HG03108 (cell line): ENCODE results near the gene ZNF416.

Experiments used
- ATAC-seq: cut with Tn5 transposase; IDR thresholded peaks from one replicate; pipeline ENCODE4 v1.9.1; 2021; ENCODE audit warnings: moderate library complexity; ENCODE audit not compliant: unreplicated experiment

ZNF416 gene

DNA sequence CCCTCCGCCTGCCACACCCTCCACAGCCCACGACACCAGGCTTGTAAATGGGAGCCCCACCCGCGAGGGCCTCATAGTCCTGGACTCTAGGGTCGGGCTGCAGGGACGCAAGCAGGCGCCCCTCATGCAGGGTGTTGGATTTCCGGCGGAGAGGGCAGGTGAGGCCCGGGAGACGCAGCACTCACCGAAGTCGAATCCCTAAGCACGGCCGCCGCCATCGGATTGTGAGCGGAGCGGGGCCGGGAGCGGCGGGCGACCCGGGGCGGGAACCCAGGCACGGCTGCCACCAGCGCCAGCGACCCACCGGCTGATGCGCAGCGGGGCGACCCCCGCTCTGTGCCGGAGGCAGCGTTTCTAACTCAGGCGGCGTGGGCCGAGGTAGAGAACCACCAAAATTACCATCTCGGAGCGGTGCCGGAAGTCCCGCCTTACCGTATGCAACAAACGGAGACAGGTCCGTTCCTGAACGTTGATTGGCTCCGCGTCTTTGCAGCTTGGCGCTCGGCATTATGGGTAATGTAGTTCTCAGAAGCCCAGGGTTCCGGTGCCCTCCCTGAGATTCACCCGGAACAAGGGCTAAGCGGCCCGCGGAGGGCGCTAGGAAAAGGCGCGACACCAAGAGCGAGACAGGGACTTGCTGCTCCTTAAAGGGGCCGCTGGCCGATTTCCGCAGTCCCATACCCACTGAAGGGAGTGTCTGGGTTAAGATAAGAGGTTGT lies at the start of gene ZNF416:
Gene ZNF416 (minus strand): TSS at position 425 of the 719 bp plus-strand sequence. CDS start 207 bp downstream, at position 218.
- ATAC-seq, result peak; percentile 86

DNA sequence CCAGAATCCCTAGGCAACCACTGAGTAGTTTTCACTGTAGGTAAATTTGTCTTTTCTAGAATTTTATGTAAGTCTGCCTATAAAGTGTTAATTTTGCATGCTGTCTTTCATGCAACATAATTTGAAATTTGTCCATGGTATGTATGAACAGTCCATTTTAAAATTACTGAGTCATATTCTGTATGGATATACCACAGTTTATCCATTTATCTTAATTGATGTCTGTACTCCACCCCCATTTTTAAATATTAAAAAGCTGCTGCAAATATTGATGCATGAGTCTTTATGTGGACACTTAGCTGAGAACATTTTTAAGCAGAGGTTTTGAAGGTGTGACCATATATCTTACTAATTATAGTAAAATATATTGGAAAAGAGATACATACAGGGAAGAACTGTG lies 44.4 kb upstream of the ZNF416 start:
- ATAC-seq, result no peak

DNA sequence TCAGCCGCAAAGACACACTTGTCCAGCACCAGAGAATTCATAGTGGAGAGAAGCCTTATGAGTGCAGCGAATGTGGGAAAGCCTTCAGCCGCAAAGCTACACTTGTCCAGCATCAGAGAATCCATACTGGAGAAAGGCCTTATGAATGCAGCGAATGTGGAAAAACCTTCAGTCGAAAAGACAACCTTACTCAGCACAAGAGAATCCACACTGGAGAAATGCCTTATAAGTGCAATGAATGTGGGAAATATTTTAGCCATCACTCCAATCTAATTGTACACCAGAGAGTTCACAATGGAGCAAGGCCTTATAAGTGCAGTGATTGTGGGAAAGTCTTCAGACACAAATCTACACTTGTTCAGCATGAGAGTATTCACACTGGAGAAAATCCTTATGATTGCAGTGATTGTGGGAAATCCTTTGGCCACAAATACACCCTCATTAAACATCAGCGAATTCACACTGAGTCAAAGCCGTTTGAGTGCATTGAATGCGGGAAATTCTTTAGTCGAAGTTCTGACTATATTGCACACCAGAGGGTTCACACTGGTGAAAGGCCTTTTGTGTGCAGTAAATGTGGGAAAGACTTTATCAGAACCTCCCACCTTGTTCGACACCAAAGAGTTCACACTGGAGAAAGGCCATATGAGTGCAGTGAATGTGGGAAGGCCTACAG lies 42.1 kb upstream of the ZNF416 start:
- no peak for ATAC-seq

DNA sequence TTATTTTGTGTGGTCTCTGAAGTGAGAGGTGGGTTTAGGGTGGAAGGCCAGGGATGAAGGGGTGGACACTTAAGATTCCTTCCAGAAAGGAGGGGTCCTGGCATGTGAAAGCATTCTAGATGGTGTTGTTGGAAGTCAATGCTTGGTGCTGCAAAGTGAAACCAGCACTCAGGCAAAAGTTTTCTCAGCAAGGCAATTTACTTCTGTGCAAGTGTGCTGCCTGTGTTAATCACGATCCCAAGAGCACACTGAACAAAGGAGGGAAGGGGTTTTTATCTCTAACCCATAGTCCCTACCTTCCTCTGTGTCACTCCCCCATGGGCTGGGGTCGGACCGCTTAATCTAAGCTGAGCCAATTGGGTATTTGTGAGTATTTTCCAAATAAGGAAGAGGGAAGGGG lies 36.6 kb upstream of the ZNF416 start:
- ATAC-seq, result no peak

DNA sequence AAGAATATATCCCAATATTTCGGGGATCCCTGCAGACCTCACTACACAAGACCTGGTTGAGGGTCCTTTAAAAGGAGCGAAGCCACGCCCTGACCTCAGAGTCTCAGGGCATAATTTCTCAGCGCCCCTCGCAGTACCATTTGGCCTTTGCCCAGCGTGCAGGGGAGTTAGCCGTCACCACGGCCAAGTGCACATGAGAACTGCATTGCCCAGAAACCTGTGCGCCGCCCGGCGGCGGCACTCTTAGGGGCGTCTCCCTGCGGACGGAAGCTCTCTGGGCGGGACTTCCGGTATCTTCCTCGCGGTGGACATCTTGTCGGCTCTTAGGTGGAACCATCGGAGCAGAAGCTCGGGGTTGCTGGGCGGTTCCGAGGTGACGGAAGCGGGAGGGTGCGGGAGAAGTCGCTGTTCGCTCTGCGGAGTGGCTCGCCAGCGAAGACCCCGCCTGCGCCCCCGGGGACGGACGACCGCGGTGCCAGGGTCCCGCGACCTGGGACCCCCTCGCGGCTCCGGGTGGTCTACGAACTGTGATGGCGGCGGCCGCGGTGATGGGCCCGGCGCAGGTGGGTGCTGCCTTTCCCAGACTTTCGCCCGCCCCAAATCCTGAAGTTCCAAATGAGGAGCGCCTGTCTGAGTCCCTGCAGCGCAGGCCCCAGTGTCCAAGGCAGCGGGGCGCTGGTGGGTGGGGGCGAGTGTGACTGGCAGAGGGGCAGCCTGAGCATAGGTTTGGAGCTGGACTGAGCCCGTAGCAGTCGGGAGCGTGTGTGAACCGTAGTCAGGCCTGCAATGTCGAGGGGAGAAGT lies 35.4 kb upstream of the ZNF416 start, which contains the start of gene ZNF134:
Gene ZNF134 (plus strand): TSS at position 302 of the 803 bp plus-strand sequence. CDS start 5,227 bp downstream, outside the sequence.
- peak; percentile 99 for ATAC-seq

DNA sequence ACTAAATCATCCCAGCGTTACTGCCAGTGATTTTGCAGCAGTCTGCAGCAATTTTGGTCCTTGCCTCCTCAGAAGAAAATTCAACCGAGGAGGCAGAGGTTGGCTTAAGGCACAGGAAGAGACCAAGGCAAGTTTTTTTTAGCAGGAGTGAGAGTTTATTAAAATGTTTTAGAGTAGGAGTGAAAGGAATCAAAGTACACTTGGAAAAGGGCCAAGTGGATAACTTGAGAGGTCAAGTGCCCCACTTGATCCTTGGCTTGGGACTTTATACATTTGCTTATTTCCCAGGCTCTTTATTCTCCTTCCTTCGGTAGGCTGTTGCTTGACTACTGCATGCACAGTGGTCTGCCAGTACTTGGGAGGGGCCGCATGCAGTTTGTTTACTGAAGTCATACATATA lies 32.4 kb upstream of the ZNF416 start:
- no peak for ATAC-seq

DNA sequence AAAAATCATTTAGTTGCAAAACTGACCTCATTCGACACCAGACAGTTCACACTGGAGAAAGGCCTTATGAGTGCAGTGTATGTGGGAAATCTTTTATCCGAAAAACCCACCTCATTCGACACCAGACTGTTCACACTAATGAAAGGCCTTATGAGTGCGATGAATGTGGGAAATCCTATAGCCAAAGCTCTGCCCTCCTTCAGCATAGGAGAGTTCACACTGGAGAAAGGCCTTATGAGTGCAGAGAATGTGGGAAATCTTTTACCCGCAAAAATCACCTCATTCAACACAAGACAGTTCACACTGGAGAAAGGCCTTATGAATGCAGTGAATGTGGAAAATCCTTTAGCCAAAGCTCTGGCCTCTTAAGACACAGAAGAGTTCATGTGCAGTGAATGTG lies 28.2 kb upstream of the ZNF416 start:
- ATAC-seq, result no peak

DNA sequence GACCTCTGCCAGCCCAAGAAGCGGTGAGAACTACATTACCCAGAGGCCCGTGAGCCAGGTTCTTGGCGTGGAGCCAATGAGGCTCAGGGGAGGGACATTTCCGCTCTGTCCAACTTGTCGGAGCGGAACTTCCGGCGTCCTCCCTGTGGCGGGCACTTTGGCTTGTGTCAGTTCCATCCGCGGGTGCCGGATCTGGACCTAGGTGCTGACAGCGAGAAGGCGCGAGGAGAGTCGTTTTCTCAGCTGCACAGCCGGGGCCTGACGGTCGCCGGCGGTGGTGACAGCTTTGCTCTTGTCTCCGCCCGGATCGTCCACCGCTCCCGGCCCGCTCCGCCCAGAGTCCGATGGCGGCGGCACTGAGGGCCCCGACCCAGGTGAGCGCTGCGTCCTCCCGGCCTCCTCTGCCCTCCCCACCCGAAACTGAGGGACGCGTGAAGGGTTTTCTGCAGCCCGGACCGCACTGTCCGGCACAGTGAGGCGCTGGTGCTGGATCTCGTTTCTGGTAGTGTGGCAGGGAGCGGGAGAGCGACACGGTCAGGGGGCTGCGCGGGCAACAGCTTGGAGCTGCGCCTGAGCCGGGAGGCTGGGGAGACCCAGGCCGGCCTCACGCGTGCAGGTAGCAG lies 21.2 kb upstream of the ZNF416 start, which contains the start of gene ZNF530:
Gene ZNF530 (plus strand): TSS at position 125 of the 623 bp plus-strand sequence. CDS start 4,461 bp downstream, outside the sequence.
- ATAC-seq, result peak; percentile 90

DNA sequence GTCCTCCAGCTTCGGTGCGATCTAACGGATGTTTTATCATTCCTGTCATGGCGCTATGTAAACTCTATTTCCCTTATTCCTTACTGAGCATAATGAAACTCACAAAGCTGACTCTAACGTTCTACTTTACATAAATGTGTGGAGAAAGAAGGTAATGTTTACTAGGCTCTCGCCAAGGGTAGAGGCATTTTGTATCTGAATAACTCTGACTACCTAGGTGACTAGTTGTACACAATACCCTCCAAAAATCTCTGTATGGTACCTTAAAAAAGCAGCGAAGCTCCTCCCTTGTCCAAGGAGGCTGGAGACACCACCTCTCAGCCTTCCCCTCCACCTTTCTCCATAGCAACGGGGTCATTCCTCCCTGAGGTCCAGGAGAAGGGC lies 20.7 kb upstream of the ZNF416 start:
- no peak for ATAC-seq

DNA sequence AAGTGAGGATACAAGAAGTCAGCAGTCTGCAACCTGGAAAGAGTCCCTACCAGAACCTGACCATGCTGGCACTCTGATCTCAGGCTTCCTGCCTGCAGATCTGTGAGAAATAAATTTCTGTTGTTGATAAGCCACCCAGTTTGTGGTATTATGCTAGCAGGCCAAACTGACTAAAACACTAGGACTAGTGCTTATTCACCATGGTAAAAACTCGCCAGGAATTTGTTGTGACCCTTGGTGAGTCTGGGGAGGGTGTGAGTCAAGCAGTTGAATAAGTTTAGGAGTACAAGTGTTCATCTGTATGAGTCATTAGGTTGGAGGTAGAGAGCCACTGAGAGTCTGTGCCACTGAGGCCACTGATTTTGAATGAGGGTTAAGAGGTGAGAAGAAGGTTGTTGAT lies 8.8 kb upstream of the ZNF416 start:
- ATAC-seq, result no peak

DNA sequence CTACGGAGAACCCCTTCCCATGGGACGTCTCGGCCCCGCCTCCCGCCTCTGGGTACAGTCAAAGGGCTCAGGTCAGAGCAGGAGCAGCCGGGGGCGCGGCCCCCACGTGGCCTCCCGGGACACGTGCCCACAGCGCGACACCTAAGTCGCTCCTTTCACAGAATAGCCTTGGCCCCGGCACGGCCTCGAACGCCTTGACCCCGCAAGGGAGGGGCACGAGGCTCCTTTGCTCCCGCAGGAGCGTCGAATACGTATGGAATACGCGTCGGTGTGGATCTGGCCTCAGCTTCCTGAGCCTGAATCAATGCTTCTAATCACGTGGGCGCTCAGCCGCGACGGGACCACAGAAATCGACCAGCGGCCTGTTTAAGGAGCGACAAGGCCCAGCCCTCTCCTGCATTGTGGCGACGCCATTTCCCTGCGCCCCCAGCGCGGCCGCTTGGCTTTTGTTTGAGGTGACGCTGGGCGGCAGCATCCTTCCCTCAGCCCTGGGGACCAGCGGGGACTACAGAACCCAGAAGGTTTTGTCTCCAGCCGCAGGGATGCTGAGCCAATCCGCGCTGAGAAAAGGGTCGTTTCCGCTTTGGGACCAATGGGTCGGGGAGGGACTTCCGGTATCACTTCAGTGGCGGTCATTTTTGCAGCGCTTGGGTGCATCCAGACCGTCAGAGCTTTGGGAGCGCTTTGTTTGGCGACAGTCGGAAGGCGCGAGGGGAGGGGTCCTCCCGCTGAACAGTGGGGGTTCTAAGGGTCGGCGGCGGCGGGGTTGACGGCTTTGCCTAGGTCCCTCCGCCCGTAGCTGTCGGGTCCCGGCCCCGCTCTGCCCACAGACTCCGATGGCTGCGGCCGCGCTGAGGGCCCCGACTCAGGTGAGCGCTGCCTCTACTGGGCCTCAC lies 5.1 kb upstream of the ZNF416 start, which contains the start of gene ZIK1:
Gene ZIK1 (plus strand): TSS at position 625 of the 896 bp plus-strand sequence. CDS start 212 bp downstream, at position 837.
- ATAC-seq, result peak; percentile 75

DNA sequence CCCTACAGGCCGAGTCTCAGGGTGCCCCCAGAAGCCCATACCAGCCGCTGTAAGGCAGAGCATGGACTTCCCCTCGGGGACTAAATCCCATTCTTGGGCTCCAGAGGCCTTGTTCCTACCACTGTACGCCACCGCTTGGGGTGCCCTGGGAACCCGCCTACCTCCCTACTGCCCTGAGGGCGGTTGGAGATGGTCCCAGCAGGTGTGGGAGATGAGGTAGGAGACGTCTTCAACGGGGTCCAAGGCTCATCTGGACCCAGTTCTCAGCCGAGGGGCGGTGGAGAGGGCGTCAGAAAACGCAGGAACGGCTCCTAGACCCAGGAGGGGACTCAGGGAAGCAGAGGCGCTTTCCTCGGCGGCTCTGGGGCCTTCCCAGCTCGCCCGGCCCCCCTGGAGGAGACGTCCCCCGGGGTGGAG lies 4.4 kb upstream of the ZNF416 start:
- no peak for ATAC-seq

DNA sequence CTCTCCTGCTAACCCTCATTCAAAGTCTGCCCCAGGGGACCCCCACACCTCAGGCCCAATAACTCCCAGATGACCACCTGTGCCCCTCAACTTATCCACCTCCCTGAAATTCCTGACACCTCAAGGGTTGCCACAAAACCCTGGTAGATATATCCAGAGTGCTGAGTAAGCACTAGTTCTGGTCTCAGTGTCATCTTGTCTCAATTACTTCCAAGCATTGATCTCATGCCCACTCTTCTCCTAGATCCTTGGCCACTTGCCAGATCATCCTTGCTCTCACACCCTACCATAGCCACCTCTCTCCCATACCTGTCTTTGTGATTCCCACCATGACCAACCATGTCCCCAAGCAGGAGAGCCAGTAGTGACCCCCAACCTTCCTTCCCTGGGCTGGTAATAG lies 2.0 kb downstream of the ZNF416 start:
- ATAC-seq, result no peak

DNA sequence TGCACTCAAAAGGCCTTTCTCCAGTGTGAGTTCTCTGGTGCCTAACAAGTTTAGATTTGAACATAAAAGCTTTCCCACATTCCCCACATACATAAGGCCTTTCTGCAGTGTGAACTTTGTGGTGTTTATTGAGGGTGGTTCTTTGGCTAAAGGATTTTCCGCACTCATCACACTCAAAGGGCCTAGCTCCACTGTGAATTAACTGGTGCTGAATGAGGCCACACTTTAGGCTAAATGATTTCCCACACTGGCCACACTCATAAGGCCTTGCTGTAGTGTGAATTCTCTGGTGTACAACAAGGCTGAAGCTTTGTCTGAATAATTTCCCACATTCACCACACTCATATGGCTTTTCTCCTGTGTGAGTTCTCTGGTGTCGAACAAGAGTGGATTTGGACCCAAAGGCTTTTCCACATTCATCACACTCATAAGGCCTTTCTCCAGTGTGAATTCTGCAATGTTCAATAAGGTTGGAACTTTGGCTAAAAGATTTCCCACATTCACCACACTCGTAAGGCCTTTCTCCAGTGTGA lies 6.2 kb downstream of the ZNF416 start:
- ATAC-seq, result no peak

DNA sequence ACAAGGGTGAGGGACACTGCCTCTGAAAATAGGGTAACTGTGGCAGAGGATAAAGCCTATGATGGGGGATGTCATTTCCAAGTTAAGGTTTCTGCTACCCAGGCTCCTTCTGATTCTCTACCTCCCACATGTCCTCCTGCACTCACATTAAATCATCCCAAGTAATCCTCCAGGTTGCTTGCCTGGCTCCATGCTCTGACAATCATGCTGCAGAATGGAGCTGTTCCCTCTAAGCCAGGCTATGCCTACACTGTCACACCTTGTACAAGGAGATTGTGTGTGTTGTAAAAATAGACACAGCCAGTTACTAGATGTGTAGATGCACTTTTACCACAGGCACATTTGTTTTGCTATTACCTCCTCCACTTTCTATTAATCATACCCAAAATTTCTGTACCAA lies 8.0 kb downstream of the ZNF416 start:
- ATAC-seq, result no peak

DNA sequence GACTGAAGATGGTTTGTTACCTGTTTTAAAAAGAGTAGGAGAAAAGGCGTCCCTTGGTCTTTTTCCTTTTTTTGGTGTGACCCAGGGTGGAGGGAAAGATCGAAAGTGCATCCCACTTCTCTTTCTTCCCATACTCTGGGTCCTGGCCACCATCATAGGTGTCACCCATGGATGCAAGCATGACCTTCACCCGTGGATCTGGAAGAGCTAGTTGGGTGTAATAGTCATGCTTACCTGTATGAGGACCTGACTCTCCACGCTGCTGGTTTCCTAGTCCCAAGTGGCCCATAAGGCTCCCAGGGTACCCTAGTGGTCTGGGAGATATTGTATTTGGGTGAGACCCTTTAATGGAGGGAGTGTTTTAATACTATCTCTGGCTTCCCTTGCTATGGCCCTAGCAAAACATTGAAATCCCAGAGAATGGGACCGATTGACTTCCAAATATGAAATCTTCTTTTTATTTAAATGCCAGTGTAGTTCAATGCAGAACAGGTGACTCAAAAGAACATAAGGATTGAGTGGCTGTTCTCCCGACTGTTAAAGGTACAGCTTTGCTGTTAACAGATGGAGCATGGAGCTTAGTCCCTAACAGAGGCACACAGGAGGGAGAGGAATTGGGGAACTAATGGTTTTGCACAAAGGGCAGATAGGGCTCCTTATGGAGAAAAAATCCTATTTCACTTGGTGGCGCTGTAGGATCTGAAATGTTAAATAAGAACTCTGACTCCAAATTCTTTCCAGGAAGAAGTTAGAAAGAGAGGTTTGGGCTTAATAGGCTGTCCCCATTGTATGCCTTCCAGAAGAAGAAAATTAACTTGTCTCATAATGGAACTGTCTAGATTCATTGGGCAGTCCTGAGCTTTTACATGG lies 12.1 kb downstream of the ZNF416 start:
- ATAC-seq, result no peak

DNA sequence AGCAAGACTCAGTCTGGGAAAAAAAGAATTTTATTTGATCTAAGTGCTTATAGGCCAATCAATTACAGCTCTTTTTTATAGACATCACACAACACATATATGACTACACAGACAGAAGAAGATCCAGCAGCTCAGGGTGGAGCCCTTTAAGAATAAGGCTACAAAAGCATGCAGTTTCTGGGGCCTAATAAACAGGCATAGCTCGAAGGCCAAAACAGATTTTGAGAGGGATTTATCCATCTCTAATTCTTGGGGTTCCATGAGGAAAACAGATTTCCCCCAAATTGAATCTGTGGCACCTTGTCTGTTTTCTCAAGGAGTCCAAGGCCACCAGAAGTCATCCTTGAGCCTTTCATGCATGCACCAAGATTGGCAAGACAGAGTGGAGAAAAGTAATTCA lies 15.2 kb downstream of the ZNF416 start:
- ATAC-seq, result no peak

DNA sequence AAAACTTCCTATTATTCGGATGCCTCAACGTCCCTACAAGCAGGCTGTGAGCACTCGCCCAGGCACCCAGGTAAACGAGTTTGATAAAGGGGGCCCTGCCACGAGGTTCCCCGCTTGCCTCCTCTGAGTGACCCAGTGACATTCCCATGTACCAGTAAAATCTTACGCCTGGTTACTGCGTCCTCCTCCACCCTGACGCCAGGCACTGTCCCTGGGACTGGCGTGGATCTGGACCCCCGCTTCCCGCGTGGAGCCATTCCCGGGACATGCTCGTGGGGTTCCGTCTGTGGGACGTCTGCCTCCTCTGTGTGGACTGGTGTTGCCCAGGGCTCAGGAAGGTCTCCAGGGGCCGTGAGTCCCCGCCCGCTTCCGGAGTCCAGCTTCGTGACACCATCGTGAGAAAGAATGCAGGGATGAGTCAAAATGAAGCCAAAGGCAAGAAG lies 18.6 kb downstream of the ZNF416 start:
- no peak for ATAC-seq
